Raji (cell line): ENCODE results near the gene LETM1.

ENCODE experiments used
- POLR2A ChIP-seq: IDR thresholded peaks from 2 replicates; pipeline ENCODE4 v1.6.1; 2011; ENCODE audit warnings: low read depth, low read length, control low read depth; ENCODE audit not compliant: insufficient read depth

LETM1 gene

GRCh38 chr4:1880332-1880731 lies 24.4 kb upstream of the LETM1 start:
- TF ChIP-seq POLR2A: no peak

GRCh38 chr4:1879485-1879884 lies 23.5 kb upstream of the LETM1 start:
- no peak for TF ChIP-seq POLR2A

- TF ChIP-seq POLR2A: no peak
Measured at GRCh38 chr4:1874201-1874600, 18.2 kb upstream of the LETM1 start.

GRCh38 chr4:1873776-1874175 lies 17.8 kb upstream of the LETM1 start:
- TF ChIP-seq POLR2A: no peak

- TF ChIP-seq POLR2A: no peak
Measured at GRCh38 chr4:1873291-1873690, 17.3 kb upstream of the LETM1 start.

GRCh38 chr4:1872870-1873269 lies 16.9 kb upstream of the LETM1 start:
- TF ChIP-seq POLR2A: 0 out of 2 replicates have a peak, but pooled peaks have one; percentile 4

- no peak for TF ChIP-seq POLR2A
Measured at GRCh38 chr4:1871471-1872021, 15.6 kb upstream of the LETM1 start.

GRCh38 chr4:1870578-1871443 lies 14.9 kb upstream of the LETM1 start, which contains the start of gene NSD2:
Gene NSD2 (plus strand): TSS chr4:1871393. CDS start chr4:1900655, 29,262 bp downstream.
- peak; percentile 83 for TF ChIP-seq POLR2A

GRCh38 chr4:1870328-1870577 lies 14.3 kb upstream of the LETM1 start:
- no peak for TF ChIP-seq POLR2A

- no peak for TF ChIP-seq POLR2A
Measured at GRCh38 chr4:1869530-1870327, 13.8 kb upstream of the LETM1 start.

GRCh38 chr4:1868912-1869311 lies 13.0 kb upstream of the LETM1 start:
- no peak for TF ChIP-seq POLR2A

- TF ChIP-seq POLR2A: no peak
Measured at GRCh38 chr4:1868293-1868692, 12.3 kb upstream of the LETM1 start.

- 0 out of 2 replicates have a peak, but pooled peaks have one; percentile 13 for TF ChIP-seq POLR2A
Measured at GRCh38 chr4:1866189-1866661, 10.3 kb upstream of the LETM1 start.

- no peak for TF ChIP-seq POLR2A
Measured at GRCh38 chr4:1864076-1865008, 8.4 kb upstream of the LETM1 start.
